ENCODE results near the gene FN1. TPM values are rescaled to one million over a fixed set of nuclear protein-coding genes. Genes with fewer than 3 reads are reported as not detected.
"Not testable (repeated sequence)": the region's sequence is repeated elsewhere in the genome, so short reads cannot be mapped to it uniquely, and the experiment has no call there.

Gene FN1
- total RNA-seq, 2 donors from 2014 or later, result 0.16 to 0.62 TPM

DNA sequence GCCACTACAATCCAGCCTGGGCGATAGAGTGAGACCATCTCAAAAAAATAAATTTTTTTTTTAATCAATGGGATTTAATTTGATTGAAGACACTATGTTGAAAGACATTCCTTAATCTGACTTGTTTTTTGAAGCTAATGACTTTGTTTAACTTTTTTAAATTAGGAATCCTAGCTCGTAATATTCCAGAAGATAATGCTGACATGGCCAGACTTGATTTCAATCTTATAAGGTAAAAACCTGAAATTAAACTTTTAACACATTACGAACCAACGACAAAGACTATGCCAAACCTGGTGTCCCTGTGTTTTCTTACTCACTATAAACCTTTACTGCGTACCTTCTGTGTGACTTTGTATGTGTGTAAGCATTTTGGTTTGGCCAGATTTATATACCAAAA lies 116.4 kb downstream of the FN1 start:
- no peak for DNase-seq (ENCODE audit: low spot score in 2 of 2)
- Mint-ChIP-seq H3K9me3 (no peaks in the 10 kb centered on the region), H3K27ac (no peak overlapping the region), H3K36me3 (peaks cover 32 to 36% of the 10 kb centered on the region in 2 donors)
- ATAC-seq, result no peak

- H3K27ac Mint-ChIP-seq, result peak overlapping the region in 1 of 2 donors; percentile 55
- peaks cover 43 to 47% of the 10 kb centered on the region in 2 donors for H3K36me3 Mint-ChIP-seq
- H3K9me3 Mint-ChIP-seq, result no peaks in the 10 kb centered on the region
- no peak for DNase-seq (ENCODE audit: low spot score in 2 of 2)
- no peak for ATAC-seq
Measured at GRCh38 chr2:215316336-215316735, 119.5 kb downstream of the FN1 start.

DNA sequence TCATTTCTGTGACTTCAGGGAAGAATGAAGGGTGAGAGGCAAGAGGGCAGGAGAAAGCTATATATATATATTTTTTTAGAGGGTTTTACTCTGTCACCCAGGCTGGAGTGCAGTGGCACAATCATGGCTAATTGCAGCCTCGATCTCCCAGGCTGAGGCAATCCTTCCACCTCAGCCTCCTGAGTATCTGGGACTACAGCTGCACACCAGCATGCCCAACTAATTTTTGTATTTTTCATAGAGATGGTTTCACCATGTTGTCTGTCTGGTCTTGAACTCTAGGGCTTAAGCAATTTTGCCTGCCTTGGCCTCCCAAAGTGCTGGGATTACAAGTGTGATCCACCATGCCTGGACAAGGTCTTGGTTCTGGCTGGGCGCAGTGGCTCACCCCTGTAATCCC lies 120.6 kb downstream of the FN1 start:
- Mint-ChIP-seq H3K27ac (peak overlapping the region in 1 of 2 donors; percentile 88), H3K36me3 (peaks cover 34 to 37% of the 10 kb centered on the region in 2 donors), H3K9me3 (no peaks in the 10 kb centered on the region)
- DNase-seq (ENCODE audit: low spot score in 2 of 2) (no peak), ATAC-seq (no peak)

- DNase-seq (ENCODE audit: low spot score in 2 of 2) (no peak), ATAC-seq (no peak)
- Mint-ChIP-seq H3K9me3 (no peaks in the 10 kb centered on the region), H3K27ac (peak overlapping the region in 1 of 2 donors; percentile 88), H3K36me3 (peaks cover 30 to 33% of the 10 kb centered on the region in 2 donors)
Measured at GRCh38 chr2:215314896-215315295, 121.0 kb downstream of the FN1 start.

DNA sequence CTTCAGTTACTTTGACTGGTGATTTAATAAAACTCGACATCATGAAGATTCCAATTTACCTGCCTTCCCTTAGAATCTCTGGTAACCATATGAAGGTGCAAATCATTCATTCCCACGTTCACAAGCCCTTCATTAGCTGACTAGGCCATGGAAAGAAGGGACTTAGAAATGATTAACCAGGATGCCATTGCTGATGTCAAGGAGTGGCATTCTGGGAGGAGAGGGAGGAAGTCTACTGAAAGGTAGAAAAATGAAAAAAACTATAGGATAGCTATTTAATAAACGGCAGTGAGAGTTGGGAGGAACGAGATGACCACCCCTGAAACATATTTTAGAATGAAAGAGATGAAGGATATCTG lies 122.6 kb downstream of the FN1 start:
- peaks cover 27 to 33% of the 10 kb centered on the region in 2 donors for H3K36me3 Mint-ChIP-seq
- peak overlapping the region in 1 of 2 donors; percentile 88 for H3K27ac Mint-ChIP-seq
- ATAC-seq (no peak), DNase-seq (ENCODE audit: low spot score in 2 of 2) (no peak)
- no peaks in the 10 kb centered on the region for H3K9me3 Mint-ChIP-seq

- Mint-ChIP-seq H3K9me3 (no peaks in the 10 kb centered on the region), H3K36me3 (peaks cover 27 to 33% of the 10 kb centered on the region in 2 donors), H3K27ac (peak within 1 kb of the TSS; percentile 88 to 95)
- peak; percentile 98 to 99 for ATAC-seq
- peak; percentile 87 to 95 for DNase-seq (ENCODE audit: low spot score in 2 of 2)
Measured at GRCh38 chr2:215311625-215312396, 124.1 kb downstream of the FN1 start, which contains the start of gene ATIC. Gene ATIC (plus strand): TSS chr2:215312059. CDS start chr2:215312143, 84 bp downstream.

GRCh38 chr2:215311259-215311624 lies 124.6 kb downstream of the FN1 start:
- Mint-ChIP-seq H3K36me3 (peaks cover 26 to 30% of the 10 kb centered on the region in 2 donors), H3K27ac (peak overlapping the region; percentile 88 to 92)
- H3K9me3 Mint-ChIP-seq, result not testable (repeated sequence)
- ATAC-seq (peak in 1 of 2 donors; percentile 18), DNase-seq (ENCODE audit: low spot score in 2 of 2) (peak in 1 of 2 donors; percentile 3)

Other genes starting within 250 kb of the FN1 start
- gene ATIC, start 124.0 kb downstream of the FN1 start, total RNA-seq, result 100 to 1,000 TPM; 193 to 232 TPM

Data from activated naive CD4-positive, alpha-beta T cell treated with anti-CD3 and anti-CD28 coated beads, Interleukin-2, amount 50 U/mL, for 72 hours (primary cell).